A204.1 (cell line): ENCODE measurements around the gene PFN2.
A peak's percentile ranks its signal among the peaks of the same experiment; 100 is the strongest.
"Not testable (repeated sequence)": the region's sequence is repeated elsewhere in the genome, so short reads cannot be mapped to it uniquely, and the experiment has no call there.

Source experiments
- FAIRE-seq: peaks from 2 replicates; lab custom pipeline; 2012; peaks lifted over from hg19 to GRCh38; lab: Jason Lieb, UNC

The PFN2 gene

GRCh38 chr3:149970716-149971402 lies at the start of gene PFN2:
PFN2 (minus strand) TSS chr3:149970895; CDS start chr3:149970856, 39 bp downstream.
- no peak for FAIRE-seq

- FAIRE-seq, result no peak
Measured at GRCh38 chr3:150015901-150016300, 45.2 kb upstream of the PFN2 start.

- no peak for FAIRE-seq
Measured at GRCh38 chr3:150014782-150015181, 44.1 kb upstream of the PFN2 start.

GRCh38 chr3:150013801-150014200 lies 43.1 kb upstream of the PFN2 start:
- no peak for FAIRE-seq

- no peak for FAIRE-seq
Measured at GRCh38 chr3:150006794-150007193, 36.1 kb upstream of the PFN2 start.

- no peak for FAIRE-seq
Measured at GRCh38 chr3:150005243-150006112, 34.8 kb upstream of the PFN2 start.

- no peak for FAIRE-seq
Measured at GRCh38 chr3:150000641-150001040, 29.9 kb upstream of the PFN2 start.

GRCh38 chr3:149999421-149999820 lies 28.7 kb upstream of the PFN2 start:
- no peak for FAIRE-seq

GRCh38 chr3:149998946-149999345 lies 28.3 kb upstream of the PFN2 start:
- FAIRE-seq, result no peak

- FAIRE-seq, result no peak
Measured at GRCh38 chr3:149992416-149993058, 21.8 kb upstream of the PFN2 start.

GRCh38 chr3:149990423-149990948 lies 19.8 kb upstream of the PFN2 start:
- no peak for FAIRE-seq

GRCh38 chr3:149989307-149989706 lies 18.6 kb upstream of the PFN2 start:
- FAIRE-seq, result no peak

- no peak for FAIRE-seq
Measured at GRCh38 chr3:149983628-149984027, 12.9 kb upstream of the PFN2 start.

- not testable (repeated sequence) for FAIRE-seq
Measured at GRCh38 chr3:149983053-149983452, 12.4 kb upstream of the PFN2 start.

GRCh38 chr3:149981979-149982378 lies 11.3 kb upstream of the PFN2 start:
- peak; percentile 73 for FAIRE-seq

- FAIRE-seq, result no peak
Measured at GRCh38 chr3:149977386-149977785, 6.7 kb upstream of the PFN2 start.

GRCh38 chr3:149975919-149976318 lies 5.2 kb upstream of the PFN2 start:
- no peak for FAIRE-seq

GRCh38 chr3:149971403-149972075 lies 844 bp upstream of the PFN2 start:
- FAIRE-seq, result no peak

- FAIRE-seq, result peak; percentile 56
Measured at GRCh38 chr3:149969940-149970715, 567 bp downstream of the PFN2 start.

- peak; percentile 54 for FAIRE-seq
Measured at GRCh38 chr3:149969110-149969939, 1.4 kb downstream of the PFN2 start.
